Measurements from ENCODE around the gene CCDC51.

DNA sequence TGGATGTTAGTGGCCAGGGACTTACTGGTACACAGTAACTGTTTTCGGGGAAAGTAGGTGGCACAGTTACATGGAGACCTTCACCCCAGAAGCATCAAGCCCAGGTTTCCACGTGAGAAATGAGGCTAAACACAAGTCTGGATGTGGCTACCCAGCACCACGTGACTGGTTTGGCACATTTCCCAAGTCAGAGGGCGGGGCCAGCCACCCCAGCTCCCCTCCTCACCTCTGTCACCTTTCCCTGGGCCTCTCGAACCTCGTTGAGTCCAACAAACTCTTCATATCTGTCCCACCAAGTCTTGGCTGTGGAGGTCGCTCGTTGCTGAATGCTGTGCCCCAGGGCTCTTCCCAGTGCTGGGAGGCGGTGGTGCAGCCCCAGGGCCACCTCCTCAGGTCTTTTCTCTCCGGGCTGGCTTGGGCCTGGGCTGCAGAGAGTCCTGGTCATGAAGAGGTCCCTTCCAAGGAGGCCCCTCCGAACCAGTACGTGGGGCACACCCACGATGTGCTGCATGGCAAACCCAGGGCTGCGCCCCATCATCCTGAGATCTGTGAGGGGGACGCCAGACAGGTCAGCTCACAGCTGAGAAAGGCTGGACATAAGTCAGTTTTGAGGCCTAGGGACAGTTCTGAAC is 5.2 kb downstream of the CCDC51 start:
- TF ChIP-seq, protein P1, sequence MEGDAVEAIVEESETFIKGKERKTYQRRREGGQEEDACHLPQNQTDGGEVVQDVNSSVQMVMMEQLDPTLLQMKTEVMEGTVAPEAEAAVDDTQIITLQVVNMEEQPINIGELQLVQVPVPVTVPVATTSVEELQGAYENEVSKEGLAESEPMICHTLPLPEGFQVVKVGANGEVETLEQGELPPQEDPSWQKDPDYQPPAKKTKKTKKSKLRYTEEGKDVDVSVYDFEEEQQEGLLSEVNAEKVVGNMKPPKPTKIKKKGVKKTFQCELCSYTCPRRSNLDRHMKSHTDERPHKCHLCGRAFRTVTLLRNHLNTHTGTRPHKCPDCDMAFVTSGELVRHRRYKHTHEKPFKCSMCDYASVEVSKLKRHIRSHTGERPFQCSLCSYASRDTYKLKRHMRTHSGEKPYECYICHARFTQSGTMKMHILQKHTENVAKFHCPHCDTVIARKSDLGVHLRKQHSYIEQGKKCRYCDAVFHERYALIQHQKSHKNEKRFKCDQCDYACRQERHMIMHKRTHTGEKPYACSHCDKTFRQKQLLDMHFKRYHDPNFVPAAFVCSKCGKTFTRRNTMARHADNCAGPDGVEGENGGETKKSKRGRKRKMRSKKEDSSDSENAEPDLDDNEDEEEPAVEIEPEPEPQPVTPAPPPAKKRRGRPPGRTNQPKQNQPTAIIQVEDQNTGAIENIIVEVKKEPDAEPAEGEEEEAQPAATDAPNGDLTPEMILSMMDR (IDR thresholded peaks at IDR 0.05 in 8 of 11, conservative IDR thresholded peaks at IDR 0.05 in 3 of 11), result no peak
- TF ChIP-seq POLR2A (IDR thresholded peaks at IDR 0.05), result no peak
